ELF-1 (cell line): ENCODE data around the gene COL6A5.
A peak's percentile ranks its signal among the peaks of the same experiment; 100 is the strongest.
"Not testable (repeated sequence)": the region's sequence is repeated elsewhere in the genome, so short reads cannot be mapped to it uniquely, and the experiment has no call there.

ENCODE experiments used
- DNase-seq: peaks from one replicate; pipeline ENCODE4 v3.0.0-alpha.2; 2016; ENCODE audit warnings: low read depth, low spot score

COL6A5 gene

DNA sequence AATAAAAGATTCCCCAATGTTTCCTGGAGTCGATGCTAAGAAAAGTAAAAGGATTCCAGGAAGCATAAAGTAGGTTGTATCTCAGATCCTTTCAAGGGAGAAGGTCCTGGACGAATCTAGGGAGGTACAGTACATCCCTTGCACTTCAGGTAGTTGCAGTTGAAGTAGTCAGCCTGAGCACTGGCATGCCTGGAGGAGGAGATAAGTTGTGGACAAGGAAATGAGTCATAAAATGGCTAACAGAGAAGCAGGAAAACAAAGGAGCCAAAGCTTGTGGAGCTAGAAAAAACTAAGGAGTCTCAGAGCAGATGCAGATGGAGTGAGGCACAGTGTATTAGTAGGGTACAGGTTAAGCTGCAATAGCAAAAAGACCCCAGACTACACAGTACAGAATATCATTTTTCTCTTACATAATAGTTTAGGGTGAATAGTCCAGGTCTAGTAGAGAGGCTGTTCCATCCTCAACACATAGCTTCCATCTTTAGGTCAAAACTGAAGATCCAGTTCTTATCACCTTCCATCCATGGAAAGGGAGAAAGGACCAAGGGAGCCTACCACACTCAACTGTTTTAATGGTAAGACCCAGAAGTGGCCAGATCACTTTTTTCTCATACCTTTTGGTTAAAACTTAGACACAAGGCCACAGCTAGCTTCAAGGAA is 41.3 kb downstream of the COL6A5 start:
- DNase-seq, result no peak

DNA sequence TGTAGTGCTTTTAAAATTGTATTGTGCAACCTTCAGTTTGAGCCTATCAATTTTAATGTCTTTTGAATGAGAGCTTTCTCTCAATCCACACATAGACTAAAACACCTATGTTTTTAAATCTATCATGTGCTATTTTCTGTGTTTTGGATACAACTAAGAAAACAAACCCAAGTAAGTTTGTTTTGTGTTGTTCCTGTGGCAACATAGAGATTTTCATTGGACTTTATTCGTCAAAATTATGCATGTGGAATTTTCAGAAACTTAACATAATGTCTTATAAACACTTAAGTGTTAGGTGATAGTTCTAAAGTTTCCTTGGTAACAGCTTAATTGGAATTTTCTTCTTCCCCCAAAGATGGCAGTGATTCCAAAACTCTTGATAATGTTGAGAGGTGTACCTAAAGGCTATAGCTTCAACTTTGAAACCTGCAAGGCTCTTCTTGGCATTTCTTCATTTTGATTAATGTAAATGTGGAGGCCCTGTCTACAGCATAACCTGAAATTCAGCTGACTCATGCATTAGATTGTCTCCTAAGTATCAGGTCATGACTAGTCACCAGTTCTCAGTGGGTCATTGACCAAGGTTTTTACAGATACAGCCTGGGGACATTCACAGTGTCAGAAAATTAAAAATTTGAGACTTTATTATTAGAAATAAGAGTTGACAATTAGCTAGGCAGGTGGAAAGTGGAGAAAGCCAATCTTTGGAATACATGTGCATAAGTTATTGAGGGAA is 44.4 kb downstream of the COL6A5 start:
- DNase-seq, result no peak

DNA sequence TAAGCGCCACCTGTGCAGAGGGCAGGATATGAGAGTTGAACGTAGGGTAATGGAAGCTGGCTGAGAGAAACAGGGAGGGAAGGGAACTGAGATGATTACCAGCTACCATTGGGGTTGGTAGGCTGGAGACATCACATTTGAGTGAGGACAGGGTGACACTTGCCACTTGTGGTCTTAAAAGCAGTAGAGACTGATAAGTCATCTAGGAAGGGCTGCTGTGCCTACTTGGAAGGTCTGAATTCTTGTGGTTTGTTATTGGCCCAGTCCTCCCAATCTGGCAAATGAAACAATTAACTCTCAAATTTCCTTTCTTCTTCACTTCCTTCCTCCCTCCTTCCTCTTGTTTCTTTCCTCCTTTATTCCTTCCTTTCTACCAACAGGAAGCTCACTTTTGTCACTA is 46.8 kb downstream of the COL6A5 start:
- no peak for DNase-seq

DNA sequence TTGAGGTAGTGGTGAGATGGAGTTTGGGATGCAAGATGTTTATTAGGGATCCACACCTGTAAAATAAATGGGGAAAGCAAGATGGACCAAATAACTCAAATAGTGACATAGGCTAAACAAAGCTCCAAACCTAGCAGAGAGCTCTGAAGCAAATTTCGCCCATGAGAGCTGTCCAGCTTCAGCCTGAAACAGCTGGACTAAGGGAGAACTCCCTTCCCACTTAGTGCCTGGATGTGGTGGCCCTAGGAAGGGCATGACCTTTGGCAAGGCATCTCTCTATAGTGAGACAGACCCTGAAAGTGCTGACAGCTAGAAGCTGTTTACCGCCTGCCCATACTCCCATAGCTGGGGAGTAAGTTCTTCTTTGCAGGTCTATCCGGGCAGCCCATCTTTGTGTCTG is 48.1 kb downstream of the COL6A5 start:
- peak; percentile 9 for DNase-seq

DNA sequence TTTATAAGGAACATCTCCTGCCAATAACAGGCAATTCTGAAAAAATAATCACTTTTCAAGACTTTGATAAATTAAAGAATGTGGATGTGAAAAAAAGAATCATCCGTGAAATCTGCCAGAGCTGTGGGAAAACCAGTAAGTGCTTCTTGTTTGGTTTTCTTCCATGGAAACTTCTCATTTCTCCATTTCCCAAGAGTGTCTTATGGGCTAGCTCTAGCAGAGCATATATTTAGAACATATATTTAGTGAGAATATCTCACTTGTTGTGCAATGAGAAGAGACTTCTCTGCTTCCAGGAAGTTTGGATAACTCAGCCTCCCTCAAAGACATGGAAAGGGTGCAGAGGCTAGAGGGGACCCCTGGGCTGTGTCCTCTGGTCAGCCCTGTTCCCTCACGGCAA is 49.9 kb downstream of the COL6A5 start:
- no peak for DNase-seq

DNA sequence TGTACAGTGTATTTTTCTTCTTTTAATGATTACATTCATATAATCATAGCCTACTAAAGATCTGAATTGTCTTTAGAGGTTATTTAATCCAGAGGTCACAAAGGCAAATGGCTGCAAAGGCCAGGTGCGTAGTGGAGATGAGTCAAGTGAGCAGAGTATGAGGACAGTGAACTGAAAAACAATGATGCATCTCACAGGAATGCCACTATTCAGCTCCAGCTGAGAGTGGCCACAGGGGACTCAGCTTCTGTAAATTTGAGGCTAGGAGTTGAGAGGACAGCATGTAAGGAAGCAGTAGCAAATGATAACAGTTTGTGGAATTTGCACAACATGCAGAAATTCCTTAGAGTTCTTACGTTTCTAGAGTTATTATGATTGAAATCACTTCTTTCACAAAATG is 50.4 kb downstream of the COL6A5 start:
- peak; percentile 82 for DNase-seq

DNA sequence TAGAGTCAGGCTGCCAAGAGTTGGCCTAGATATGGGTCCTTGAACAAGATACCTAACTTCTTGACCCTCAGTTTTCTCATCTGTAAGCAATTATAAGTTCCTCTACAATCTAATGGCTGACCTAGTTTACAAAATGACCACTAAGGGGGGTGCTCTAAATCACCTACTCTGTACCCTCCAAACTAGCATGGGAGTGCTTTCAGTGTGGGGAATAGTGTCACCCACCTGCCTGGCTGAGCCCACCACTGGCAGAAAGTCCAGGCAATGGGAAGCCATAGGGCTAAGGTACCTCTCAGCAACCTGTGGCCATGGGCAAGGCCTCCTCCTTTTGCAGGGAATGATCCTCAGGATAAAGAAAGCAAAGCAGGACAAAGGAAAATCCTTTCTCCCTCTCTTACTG is 58.9 kb downstream of the COL6A5 start:
- DNase-seq, result no peak

DNA sequence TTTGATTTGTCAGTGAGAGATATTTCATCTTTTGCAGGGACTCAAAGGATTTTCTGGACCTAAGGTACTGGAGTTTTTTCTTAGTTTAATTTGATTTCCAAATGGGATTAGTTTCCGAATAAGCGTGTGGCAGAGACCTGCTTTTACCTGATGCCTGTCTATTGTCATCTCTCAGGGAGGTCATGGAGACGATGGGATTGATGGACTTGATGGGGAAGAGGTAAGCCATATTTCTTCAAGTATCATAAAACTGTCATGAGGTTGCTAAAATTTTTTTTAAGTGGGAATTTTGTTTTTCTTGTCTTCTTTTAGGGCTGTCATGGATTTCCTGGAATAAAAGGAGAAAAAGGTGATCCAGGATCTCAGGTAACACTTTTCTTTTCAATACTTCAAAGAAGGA is 60.5 kb downstream of the COL6A5 start:
- no peak for DNase-seq

DNA sequence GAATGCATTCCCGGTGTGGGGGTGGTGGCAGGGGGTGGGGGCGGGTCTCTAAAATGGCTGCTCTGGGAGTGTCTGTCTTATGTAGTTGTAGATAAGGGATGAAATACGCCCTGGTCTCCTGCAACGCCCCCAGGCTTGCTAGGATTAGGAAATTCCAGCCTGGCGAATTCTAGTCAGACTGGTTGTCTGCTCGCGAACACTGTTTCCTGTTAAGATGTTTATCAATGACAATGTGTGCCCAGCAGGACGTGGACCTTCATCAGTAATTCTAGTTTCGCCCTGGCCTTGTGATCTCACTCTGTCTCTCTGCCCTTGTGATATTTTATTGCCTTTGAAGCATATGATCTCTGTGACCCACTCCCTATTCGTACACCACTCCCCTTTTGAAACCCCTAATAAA is 62.8 kb downstream of the COL6A5 start:
- peak; percentile 47 for DNase-seq

DNA sequence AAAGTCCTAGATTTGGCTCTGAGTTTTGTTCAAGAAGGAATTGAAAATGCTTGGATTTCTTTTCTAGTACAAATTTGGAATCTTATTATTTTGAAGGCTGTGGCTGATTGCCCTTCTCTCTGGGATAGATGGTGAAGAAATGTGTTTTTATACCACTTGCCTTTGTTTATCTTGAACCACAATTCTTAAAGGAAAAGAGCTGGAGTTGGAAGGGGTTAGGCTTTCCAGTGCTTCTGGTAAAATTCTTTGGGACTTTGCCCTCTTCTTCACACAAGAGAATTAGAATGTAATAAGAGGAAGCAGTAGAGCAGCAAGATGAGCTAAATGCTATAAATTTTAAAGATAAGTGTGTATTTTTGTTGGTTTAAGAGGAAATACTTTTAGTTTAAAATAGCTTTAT is 65.8 kb downstream of the COL6A5 start:
- no peak for DNase-seq

DNA sequence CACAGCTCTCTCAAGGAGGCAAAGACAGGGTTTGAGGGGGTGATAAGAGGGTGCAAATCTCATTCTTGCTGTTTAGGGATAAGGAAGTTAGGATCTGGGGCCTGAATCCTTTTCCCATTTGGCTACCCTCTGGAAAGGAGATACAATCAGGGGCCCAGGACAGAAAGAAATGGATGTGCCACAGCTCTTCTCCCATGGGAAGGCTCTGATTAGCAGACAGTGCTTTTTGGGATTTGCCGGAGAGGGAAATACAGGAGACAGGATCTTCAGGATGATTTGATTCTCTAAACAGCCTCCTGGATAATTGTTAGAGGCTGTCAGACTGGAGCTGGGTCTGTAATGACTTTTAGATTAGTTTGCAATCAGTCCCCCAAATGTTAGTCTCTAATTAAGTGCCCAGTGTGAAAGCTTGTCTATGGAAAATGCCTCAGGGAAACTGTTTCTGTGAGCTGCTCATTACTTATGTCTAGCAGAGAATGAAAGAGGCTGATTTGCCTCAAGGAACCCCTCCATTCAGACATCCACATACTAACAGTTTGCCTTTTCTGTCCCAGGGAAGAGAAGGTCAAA is 67.6 kb downstream of the COL6A5 start:
- DNase-seq, result peak; percentile 66

DNA sequence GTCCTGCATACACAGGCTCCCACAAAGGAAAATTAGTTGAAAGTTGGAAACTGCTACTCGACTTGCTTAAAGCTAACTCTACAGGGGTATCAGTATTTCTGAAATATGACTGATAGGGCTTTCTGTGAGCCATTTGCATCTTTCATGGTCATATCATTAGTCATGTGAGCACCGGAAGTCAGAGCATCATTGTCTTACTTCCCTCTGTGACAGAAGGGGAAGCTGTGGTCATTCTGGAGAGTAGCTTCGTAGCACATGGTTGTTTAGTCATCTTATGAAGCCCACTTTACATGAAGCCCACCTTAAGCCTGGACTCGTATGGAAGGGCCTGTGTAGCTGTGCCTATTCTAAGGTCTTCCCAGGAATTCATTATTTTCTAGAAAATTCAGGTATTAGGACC is 69.0 kb downstream of the COL6A5 start:
- DNase-seq, result no peak

DNA sequence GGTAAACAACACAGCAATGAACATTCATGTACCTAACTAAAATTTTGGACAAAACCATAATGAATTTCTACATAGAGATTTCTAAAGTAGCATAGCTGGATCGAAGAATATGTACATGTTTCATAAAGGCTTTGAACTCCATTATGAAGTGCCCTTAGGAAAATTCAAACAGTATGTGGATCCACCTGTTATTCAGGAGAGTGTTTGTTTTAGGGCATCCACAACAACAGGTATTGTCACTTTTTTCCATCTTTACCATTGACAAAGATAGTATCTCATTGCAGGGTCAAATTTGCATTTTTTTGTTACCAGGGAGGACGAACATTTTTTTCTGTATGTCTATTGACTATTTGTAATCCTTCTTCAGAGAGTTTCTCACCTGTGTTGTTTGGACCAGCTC is 75.0 kb downstream of the COL6A5 start:
- no peak for DNase-seq

DNA sequence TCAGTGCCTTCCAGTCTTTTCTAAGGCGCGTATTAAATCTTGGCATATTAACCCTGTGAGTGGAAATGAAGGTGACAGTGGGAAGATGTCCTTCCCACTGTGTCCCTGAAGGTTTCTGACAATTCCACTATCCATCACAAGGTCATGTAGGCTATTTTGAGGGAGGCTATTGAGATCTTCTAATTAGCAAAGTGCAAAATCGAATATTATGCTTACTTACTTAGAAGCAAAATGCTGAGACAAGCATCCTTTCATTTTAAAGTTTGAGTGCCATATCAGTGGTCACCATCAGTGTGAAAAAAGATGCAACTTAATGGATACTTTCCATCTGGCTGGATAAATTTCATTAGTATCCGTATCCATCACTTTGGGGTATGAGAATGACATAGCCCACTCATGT is 77.6 kb downstream of the COL6A5 start:
- no peak for DNase-seq

DNA sequence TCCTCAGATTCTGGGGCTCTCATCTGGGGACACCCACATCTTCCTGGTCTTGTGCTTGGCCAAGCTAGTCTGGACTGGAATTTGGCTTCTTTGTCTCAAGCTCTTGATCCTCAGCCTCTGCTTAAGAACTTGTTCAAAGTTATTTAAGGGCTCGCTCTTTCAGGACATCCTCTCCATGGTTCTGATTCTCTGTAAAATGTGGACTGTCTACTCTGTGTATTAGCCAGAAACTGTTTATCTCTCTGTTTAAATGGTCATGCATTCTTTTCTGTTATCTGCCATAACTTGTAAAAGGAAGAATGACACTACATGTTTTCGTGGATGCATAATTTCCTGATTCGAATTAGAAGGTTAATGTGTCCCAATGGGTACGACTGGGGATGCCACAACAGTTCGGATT is 79.4 kb downstream of the COL6A5 start:
- no peak for DNase-seq

DNA sequence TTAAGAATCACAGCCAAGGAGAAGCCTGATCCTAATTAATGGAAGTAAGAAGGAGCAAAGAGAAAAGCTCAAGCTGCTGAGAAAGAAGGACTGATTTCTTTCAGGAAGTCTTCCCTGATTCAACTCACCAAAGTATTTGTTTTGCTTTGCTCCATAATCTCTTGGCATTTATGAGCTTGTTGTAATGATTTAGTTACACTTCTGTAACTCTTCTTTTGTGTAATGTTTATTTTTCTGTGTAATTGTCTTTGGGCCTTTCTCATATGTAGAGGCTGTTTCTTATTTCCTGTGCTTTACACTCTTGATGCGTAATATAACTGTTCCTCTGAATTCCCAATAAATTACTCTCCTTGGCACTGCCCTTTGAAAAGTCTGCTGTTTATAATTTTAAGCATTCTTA is 80.0 kb downstream of the COL6A5 start:
- no peak for DNase-seq

DNA sequence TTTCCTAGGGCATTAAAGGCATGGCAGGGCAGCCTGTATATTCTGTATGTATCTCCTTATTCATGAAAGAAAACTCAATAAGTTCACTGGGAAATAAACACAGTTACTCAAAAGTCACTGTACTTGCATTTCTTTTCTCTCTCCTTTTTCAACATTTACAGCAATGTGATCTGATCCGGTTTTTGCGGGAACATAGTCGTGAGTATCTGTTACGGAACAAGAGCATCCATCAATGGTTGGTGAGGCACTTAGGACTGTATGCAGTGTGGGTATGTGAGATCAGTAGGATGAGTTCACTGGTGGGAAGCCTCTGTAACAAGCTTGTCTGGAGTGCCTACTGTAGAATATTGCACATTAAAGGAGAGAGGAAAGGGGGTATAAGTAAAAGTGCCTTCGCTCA is 80.7 kb downstream of the COL6A5 start:
- DNase-seq, result no peak

DNA sequence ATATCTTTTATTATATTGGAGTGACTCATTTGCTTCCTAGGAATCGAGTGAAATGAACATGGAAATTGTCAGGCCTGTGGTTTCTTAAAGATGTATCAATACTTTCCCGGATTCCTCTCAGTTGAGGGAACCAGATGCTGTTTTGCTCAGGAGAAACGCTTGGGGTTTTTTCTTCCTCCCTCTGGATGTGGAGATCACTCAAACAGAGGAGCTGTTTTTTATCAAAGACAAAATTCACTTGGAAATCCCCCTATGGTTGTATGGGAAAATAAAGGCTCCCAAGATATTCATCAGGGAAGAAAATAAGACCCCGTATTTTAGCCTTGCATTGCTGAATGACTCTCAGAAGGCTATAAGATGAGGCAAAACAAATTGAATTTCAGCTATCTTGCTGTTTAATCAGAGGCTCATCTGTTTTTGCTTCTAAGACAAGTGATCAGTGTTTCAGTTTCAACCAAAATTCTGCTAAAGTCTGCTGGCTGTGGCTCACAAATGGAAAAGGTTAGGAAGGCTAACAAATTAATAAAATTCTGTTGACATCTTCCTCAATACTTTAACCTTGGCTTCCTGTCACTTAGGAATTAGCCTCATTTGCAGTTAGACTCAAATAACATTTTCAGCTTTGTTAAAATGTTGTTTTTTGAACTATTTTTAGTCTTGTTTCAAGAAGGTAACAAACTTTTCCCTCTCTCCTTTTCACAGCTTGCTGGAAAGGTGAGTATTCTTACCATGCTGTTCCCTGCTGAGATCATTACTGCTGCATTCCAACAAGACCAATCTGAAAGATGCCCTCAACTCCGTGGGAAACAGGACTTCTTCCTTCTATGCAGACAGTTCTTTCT is 83.6 kb downstream of the COL6A5 start:
- DNase-seq, result no peak

DNA sequence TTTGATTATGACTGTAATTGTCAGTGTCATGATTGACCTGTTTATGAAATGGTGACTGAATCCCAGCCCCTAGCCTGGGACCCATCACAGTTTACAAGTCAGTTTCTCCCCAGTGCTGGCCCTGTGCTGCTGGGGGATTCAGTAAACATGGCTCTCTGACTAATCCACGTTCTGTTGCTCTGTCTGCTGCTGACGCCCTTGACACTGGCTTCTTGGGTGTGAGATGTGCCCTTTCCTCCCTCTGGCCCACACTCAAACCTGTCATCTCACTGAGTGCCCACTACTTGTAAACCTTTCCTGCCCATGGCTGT is 84.2 kb downstream of the COL6A5 start:
- DNase-seq, result peak; percentile 5

DNA sequence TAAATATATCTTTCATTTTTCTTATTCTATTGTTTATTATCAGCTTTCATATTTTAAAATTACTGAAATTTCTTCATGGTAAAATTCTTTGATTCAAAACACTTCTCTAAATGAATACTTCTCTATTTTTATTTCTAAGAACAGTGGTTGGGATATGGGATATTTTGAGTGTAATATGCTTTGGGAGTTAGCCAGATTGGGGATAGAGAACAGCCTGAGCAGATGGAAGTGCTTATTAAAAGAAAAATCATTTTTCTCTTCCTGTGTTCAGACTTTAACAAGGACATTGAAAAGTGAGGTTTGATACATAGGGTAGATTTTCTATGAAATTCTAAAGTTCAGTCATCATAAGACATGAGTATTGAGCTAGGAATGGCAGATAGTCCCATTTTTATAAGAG is 84.8 kb downstream of the COL6A5 start:
- no peak for DNase-seq

DNA sequence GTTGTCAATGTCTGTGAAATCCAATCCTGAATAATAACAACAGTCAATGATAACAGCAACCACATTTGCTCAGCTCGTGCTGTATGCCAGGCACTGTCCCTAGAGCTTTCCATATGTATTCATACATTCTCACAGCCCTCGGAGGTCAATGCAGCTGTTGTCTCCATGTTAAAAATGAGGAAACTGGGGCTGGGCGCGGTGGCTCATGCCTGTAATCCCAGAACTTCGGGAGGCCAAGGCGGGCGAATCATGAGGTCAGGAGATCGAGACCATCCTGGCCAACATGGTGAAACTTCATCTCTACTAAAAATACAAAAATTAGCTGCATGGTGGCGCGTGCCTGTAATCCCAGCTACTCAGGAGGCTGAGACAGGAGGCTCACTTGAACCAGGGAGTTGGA is 86.6 kb downstream of the COL6A5 start:
- DNase-seq, result not testable (repeated sequence)

DNA sequence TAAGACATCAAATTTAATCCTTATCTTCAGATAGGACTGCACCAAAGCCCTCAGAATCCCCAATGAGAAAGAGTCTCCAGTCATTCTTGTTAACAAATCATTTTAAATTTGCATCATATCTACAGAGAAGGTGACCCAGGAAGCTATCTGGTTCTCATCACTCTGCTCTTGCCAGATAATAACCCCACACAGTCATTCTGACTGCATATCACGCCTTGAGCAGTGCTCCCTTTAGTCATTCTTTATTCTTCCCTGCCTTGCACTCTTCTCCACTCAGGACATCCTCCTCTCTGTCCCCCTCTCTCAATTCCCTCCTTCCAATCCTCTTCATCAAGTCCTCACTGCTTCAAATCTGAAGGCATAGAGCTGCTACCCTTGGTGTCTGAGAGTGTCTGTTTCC is 87.8 kb downstream of the COL6A5 start:
- DNase-seq, result no peak

DNA sequence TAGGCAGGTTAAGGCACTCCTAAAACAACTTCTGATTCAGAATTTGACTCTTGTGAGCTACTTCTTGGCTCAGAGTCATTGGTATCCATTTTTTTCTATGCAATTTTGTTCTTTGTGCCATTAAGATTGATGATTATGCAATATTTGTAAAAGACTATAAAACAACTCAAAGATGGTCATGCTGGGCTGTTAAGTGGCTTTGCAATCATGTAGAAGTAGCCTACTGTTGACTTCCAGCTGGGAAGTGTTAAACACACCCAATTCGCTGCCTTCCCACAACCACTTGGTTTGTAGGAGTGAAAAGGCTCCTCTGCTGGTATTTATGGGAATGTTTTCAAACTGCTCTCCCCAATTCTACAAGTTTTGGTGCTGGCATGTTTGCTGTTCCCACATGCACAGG is 96.8 kb downstream of the COL6A5 start:
- no peak for DNase-seq
